Hematopoietic multipotent progenitor cell treated with erythropoietin and hydrocortisone succinate and interleukin-3 and kit ligand, for 4 days (in vitro differentiated cells): Measurements from ENCODE around the gene PSMB9.
"Not testable (repeated sequence)": the region's sequence is repeated elsewhere in the genome, so short reads cannot be mapped to it uniquely, and the experiment has no call there.

Source experiments
- DNase-seq: peaks from one replicate; pipeline ENCODE4 v3.0.0-alpha.2; 2015

The PSMB9 gene

DNA sequence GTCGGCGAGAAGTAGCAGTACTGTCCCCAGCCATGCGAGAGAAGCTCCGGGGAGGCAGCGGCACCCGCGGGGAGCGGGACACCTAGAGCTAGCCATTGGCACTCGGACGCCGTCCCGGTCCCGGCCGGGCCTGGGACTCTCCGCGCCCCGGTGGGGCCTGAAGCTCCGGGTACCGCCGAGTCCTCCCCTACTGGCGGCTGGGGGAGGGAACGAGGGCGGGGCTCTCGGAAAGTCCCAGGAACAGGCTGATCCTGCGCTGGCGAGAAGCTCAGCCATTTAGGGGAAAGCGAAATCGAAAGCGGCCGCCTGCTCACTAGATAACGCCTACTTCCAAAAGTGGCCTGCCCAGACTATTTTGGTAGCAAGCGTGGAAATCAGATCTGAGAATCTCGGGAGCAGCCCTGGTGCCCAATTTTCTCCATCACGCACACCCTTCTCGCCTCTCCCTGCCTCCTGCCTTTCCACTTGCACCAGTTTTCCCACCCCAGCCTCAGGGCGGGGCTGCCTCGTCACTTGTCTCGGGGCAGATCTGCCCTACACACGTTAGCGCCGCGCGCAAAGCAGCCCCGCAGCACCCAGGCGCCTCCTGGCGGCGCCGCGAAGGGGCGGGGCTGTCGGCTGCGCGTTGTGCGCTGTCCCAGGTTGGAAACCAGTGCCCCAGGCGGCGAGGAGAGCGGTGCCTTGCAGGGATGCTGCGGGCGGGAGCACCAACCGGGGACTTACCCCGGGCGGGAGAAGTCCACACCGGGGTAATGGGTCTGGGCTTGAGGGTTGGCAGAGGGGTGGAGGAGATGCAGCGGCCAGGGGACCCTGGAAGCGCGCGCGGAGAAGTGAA, at the start of gene PSMB9, which contains the start of gene TAP1:
Gene PSMB9 (plus strand): TSS at position 652 of the 835 bp plus-strand sequence. CDS start 38 bp downstream, at position 690.
Gene TAP1 (minus strand): TSS at position 164 of the 835 bp plus-strand sequence. CDS start 68 bp downstream, at position 96.
- DNase-seq = peak; percentile 96

DNA sequence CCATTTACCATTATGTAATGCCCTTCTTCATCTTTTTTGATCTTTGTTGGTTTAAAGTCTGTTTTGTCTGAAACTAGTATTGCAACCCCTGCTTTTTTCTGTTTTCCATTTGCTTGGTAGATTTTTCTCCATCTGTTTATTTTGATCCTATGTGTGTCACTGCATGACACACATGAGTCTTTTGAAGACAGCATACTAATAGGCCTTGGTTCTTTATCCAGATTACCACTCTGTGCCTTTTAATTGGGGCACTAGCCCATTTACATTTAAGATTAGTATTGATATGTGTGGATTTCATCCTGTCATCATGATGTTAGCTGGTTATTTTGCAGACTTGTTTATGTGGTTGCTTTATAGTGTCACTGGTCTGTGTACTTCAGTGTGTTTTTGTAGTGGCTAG, 48.6 kb upstream of the PSMB9 start:
- not testable (repeated sequence) for DNase-seq

DNA sequence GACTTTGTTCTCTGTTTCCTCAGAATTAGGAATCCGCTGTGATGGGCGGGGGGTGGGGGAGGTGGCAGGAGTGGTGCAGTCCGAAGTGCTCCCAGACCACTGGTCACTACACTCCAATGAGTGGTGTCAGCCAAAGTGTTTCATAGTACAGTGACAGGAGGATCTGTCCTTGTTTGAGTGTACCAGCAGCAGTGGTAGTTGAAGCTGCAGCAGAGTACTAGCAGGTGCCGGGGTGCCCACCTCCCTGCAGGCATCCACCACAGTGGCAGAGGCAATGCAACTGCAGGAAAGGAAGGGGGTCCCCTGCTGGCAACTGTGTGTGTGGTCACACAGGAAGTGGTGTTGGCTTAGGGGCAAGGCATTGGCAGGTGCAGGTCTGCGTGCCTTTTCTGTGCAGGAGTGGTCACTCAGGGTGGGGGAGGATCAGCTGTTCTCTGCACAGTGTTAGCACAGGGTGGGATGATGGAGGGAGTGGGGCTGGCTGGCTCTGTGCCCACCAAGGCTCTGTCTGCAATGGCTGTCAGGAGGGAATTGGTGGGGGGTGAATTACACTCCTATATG, 46.9 kb upstream of the PSMB9 start:
- peak; percentile 21 for DNase-seq

DNA sequence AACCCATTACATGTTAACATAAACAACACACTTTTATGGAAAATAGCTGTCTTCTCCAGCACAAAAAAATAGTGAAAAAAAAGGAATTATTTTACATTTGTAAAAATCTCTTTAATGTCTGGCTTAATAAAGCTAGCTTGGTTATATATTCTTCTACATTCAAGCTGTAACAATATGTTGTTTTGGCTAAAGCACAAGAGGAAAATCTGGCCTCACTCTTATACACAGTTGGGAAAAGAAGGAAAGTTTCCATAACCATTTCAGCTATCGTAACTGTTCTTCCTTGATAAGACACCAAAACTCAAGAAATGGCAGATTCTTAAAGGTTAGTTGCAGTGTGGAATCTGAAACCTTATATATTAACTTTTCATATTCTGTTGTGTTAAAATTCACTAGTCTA, 44.8 kb upstream of the PSMB9 start:
- no peak for DNase-seq

DNA sequence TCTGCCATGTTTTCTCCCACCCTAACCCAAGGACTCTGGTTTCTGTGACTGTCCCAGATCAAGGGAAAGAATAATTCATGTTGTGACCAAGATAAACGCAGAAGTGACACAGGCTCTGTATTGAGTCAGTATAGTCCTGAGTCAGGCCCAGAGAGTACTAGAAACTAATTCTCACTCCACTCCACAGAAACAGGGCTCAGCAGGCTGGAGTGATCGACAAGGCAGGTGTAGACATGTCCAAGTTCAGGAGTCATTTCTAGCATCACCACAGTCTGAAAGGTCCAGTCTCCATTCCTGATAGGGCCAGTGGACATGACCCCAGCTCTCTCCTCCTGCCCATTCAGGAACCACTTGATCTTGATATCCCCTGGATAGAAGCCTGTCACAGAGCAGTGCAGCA, 39.8 kb upstream of the PSMB9 start:
- DNase-seq = no peak

DNA sequence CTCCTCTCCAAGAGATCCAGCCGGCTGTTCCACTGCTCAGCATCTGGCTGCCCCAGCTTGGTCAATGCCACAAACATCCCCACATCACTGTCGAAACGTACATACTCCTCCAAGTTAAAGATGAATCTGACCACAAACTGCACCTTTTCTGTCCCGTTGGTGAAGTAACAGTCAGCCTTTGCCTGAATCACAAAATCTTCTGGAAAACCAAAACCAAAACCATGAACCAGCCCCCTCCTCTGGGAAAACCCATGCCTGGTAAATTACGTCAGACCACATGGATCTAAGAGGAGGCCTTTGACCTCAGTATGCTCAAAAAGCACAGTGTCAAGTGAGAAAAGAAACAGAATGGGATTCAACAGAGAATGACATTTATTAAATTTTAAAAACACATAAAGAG, 38.9 kb upstream of the PSMB9 start:
- no peak for DNase-seq

DNA sequence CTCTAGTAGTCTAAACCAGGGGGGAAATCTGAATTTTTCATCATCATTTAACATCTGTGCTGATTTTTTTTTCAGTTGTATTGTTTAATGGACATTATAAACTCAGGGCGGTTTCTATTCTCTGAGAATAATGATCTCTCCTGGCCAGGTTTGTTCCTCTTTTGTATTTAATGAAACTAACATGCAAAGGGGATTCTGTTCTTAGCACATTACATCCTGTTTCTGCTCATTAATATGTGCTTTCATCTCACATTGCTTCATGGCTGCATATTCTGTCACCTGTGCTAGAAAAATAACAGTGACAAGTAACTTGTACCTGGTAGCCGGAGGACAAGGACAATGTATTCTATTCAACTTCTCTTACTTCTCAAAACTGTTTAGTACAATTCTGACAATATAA, 38.0 kb upstream of the PSMB9 start:
- DNase-seq = peak; percentile 35

DNA sequence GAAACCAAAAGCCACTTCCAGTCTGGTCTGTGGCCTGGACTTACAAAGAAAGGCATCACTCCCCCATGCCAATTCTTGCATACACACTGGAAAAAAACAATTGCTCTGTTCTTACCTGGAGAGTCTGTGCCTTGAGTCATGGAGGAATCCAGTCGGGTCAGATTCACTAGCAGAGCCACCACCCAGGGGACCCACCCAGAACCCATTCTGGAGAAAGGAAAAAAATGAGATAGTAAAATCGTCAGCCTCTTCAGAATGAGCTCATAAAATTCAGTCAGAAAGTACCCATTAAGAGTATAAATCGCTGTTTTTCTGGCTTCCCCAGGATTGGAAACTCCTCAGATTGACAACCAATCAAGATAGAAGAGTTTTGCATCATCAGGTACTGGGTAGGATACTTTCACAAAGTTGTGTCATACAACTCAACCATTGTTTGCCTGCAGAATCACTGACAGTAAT, 37.2 kb upstream of the PSMB9 start, which contains the start of gene HLA-DOB:
Gene HLA-DOB (minus strand): TSS at position 257 of the 459 bp plus-strand sequence. CDS start 51 bp downstream, at position 206.
- DNase-seq = peak; percentile 52

DNA sequence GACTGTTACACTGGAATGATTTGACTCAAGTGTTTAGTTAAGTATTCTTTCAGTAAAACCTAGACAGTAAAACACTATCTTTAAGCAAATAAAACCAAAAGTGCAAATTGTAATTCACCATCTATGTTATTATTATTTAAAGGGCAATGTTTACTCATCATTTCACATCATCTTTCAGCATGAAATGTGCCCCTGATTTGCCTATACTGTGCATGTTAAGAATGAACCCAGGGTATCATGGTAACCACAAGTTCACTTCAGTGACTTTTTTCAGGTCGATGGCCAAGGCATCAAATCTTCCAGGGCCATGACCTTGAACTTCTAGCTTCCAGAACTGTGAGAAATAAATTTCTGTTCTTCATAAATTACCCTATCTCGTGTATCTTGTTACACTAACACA, 35.1 kb upstream of the PSMB9 start:
- DNase-seq = no peak

DNA sequence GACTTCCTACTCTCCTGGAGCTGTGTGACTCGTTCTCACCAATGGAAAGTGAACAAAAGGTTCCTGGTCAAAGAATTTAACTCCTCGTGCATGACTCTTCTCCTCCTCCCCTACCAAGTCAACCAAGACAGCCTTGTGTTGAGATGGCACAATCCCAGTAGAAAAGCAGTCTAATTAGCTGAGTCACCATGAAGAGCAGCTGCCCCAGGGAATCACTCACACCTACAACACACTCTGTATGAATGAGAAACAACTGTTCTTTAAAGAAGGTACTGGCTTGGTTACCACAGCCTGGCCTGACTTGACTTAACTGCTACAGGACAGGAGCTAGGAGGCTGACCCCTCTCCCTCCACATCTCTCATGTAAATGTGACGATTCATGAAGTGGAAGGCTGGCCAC, 34.3 kb upstream of the PSMB9 start:
- no peak for DNase-seq

DNA sequence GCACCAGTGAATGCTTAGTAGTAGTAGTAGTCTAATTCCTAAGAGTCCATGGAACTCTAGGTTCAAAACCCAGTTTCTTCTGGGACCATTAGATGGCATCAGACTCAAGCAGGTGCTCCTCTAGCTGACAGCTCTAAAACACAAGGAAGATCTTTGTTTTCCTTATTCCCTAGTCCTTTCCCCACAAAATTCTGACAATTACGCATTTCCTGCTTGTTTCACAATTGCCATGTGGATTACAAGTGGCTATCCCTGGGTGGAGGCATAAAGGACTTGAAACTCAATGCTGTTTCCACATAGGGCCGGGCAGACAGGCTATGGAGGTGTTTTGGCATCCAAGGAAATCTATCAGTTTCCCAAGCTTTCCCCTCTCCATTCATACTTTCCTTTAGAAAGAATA, 28.0 kb upstream of the PSMB9 start:
- peak; percentile 38 for DNase-seq

DNA sequence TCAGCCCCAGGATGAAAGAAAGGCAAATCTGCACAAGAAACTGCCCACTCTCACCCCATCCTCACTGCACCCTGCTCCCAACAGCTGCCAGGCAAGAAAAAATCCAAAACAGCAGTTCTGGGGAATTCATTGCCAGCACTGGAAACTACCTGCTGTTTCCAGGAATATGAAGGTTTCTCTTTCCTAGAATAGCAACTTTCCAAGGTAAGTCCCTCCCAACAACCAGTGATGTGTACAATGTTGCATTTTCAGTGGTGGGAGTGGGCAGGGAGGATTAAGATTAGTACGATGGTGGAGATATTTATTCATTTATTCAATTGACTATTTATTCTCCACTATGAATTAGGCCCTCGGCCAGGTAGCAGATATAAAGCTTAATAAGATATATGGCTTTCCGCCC, 27.0 kb upstream of the PSMB9 start:
- no peak for DNase-seq

DNA sequence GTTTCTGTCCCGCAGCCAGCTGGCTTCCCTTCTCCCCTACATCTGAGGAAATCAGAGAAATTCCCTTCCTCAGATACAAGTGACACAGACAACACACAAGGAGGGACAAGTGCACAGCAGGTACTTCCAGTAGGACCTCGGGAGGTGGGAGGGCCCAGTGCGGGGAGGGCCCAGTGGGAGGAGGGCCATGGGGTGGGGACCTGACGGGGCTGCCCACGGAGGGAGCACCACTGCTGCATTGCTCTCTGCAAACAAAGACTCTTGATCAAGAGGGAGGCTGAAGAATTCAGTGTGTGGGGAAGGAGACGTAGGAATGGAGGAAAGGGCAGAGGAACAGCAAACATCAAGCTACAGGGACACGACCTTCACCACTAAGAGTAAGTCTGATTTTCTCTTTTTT, 24.5 kb upstream of the PSMB9 start:
- DNase-seq = no peak

DNA sequence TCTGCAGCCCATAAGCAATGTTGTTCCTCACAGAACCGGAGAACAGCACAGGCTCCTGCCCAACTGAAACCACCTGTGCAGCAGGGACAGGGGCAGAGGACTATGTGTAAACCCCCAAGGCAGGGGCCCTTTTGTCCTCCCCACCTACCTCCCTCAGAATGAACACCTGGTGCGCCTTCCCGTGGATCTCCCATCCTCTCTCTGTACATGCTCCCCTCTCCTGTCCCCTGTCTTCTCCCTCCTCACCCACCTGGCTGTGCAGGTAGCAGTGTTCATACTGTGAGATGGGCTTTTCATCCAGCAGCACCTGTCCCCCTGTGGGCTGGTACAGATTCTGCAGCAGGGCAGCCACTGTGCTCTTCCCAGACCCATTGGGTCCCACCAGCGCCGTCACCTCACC, 24.0 kb upstream of the PSMB9 start:
- no peak for DNase-seq

DNA sequence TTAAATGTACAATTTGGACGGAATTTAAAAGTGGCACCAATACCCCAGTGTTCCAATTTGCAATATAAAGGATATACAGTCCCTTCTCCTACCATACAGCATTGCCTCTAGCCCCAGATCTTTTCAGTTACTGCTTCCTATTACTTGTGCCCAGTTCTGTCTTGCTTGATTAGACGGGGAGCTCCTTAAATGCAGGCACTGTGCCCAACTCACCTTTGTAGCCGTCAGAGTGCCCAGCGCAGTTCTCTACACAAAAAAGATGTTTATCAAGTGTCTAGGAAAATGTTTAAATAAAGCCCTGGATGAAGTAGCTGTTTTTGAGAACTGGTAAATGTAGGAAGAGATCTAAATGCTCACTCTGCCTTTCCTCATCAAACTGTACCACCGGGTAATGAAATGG, 23.1 kb upstream of the PSMB9 start:
- no peak for DNase-seq

DNA sequence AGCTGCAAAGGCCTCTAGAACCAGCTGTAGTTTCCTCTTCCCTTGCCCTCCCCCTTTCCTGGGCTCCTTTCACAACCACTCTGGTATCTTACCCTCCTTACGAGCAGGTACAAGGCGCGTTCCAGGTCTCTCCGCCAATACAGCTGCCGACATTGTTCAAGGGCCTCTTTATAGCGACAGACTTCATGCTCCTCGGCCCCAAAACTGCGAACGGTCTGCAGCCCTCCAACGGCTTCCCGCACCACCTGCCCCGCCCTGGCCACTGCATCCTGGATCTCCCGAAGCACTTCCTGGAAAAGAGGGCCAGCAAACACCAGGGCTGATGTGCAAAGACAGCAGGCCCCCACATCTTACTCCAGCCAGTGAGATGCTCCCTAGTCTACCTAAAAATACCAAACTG, 21.5 kb upstream of the PSMB9 start:
- no peak for DNase-seq

DNA sequence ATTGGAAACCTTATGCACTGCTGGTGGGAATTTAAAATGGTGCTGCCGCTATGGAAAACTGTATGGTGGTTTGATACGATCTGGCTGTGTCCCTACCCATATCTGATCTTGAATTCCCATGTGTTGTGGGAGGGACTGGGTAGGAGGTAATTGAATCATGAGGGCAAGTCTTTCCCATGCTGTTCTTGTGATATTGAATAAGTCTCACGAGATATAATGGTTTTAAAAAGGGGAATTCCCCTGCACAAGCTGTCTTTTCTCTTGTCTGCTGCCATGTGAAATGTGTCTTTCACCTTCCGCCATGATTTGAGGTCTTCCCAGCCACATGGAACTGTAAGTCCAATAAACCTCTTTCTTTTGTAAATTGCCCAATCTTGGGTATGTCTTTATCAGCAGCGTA, 20.3 kb upstream of the PSMB9 start:
- no peak for DNase-seq

DNA sequence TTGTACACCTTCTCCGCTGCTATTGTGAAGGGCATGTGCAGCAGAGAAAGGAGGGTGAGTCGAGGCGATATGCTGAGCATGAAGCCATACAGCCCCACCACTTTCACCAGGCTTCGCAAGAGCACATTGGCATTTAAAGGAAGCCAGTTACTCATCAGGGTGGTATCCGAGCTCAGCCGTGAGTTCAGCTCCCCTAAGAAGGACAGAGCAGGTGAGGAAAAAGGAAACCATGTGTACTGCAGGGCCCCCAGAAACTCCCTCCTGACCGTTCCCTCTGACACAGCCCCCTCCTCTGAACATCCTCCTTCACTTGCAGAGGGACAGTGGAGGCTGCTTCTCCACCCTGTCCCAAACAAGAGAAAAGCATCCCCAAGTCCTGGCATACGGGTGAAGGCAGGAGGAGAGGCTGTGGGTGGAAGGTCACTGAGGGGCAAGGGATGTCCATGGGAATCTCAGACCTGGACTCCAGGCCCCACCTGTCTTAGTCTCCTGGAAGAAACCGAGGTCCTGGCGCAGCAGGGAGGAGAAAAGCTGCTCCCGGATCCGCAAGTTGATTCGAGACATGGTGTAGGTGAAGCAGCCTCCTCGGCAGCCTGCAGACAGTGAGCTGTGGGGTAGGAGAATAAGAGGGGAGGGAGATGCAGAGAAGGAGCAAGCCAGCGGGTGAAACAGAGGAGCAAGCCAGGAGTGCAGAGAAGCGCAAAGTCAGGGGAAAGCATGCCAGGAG, 18.7 kb upstream of the PSMB9 start:
- no peak for DNase-seq

DNA sequence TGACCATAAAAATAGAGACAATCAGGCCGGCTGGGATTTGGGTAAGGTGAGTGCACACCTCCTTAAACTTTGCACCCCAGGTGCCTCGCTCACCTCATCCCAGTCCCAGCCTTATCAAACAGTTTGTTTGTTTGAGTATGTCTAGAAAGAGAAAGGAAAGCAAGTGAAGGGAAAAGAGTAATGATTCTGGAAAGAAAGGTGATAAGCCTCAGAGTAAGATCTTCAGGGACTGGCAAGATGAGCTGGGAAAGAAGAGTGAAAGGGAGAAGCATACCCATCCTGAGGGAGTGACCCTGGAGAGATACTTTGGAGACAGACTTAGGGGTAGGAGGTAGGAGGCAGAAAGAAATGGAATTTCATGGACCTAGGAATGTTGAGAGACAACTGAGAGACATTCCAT, 17.1 kb upstream of the PSMB9 start:
- DNase-seq = no peak

DNA sequence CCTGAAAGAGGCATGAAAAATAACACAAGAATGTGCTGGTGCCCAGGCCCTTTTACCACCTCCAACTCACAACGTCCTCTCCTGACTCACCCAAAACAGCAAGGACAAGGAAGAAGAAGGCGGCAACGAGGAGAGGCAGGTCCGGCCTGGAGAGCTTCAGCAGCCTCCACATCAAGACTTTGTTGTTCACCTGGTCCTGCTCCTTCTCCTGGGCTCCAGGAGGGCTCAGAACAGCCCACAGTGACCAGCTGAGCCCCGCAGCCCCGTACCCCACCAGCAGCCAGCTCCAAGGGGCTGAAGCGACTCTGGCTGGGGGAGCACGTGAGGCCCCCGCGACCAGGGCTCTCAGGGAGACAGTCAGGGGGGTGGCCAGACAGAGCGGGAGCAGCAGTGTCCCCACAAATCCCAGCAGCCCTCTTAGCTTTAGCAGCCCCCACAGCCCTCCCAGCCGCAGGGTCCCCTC, 16.3 kb upstream of the PSMB9 start:
- no peak for DNase-seq

DNA sequence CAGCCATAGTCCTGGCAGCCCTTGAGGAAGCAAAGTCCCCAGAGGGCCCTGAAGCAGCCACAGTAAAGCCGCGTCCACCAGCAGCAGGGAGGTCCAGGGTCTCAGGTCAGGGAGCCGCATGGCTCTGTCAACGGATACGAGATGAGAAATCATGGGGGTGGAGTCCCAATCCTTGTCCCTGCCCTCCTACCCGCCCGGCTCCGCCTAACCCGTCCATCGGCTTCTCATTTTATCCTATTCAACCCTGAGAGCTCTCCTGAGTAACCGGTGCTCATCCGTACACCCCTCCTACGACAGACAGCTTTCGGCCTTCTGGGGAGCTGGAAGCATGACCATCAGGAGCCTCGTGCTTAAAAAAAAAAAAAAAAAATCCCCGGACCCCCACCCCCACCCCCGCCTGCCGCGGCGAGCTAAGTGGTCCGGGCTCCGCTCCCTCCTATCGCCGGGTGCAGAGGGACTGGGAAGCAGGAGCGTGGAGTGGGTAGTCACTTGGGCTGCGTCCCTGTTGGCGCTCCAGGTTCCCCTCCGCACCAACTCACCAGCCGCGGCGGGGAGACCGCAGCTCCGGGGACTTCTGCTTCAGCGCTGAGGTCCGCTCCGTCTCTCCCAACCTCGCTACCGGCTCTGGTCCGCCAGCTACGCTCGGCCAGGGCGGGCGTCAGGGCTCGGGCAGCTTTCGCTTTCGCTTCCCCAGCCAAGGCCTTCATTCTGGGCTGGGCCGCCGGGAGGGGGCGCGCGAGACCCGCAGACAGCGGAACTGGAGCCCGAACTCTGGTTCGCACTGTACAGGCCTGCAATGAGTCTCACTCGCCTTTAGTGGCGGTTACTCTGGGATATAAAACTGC, 15.7 kb upstream of the PSMB9 start, which contains the start of gene TAP2:
Gene TAP2 (minus strand): TSS at position 626 of the 845 bp plus-strand sequence. CDS start 506 bp downstream, at position 120.
- peak; percentile 97 for DNase-seq

DNA sequence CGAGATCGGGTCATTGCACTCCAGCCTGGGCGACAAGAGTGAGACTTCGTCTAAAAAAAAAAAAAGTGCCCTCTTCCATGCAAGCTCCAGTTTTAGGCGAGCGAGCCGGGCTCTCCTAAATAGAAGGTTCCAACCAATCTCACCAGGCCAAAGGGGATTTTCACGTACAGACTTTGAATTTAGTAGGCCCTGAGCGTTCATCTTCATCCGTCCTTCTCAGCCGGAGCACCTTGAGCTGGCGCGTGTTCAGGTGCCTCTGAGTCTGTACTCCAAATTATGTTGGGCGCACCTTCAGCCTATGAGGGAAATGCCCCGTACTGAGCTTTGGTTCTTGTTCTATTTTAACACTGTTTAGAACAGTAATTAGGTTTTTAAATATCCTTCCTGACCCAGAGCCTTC, 14.6 kb upstream of the PSMB9 start:
- DNase-seq = no peak
